Measurements from ENCODE around the gene CHD9.
A peak's percentile ranks its signal among the peaks of the same experiment; 100 is the strongest.
"Not testable (repeated sequence)": the region's sequence is repeated elsewhere in the genome, so short reads cannot be mapped to it uniquely, and the experiment has no call there.

Gene CHD9

GRCh38 chr16:53285236-53285635 lies 230.4 kb downstream of the CHD9 start:
- no peak for DNase-seq

GRCh38 chr16:53290520-53290919 lies 235.7 kb downstream of the CHD9 start:
- DNase-seq, result no peak

GRCh38 chr16:53291757-53292392 lies 237.1 kb downstream of the CHD9 start:
- no peak for DNase-seq

GRCh38 chr16:53297477-53297876 lies 242.7 kb downstream of the CHD9 start:
- no peak for DNase-seq

GRCh38 chr16:53304334-53304733 lies 249.5 kb downstream of the CHD9 start:
- no peak for DNase-seq

- no peak for DNase-seq
Measured at GRCh38 chr16:53305743-53306142, 251.0 kb downstream of the CHD9 start.

GRCh38 chr16:53309457-53309856 lies 254.7 kb downstream of the CHD9 start:
- peak; percentile 37 for DNase-seq

- DNase-seq, result no peak
Measured at GRCh38 chr16:53320992-53321391, 266.2 kb downstream of the CHD9 start.

GRCh38 chr16:53323924-53324323 lies 269.1 kb downstream of the CHD9 start:
- no peak for DNase-seq

- not testable (repeated sequence) for DNase-seq
Measured at GRCh38 chr16:53330991-53331390, 276.2 kb downstream of the CHD9 start.

GRCh38 chr16:53334581-53334980 lies 279.8 kb downstream of the CHD9 start:
- no peak for DNase-seq

- DNase-seq, result no peak
Measured at GRCh38 chr16:53337294-53337693, 282.5 kb downstream of the CHD9 start.

GRCh38 chr16:53341792-53342191 lies 287.0 kb downstream of the CHD9 start:
- DNase-seq, result no peak

GRCh38 chr16:53355064-53355463 lies 300.3 kb downstream of the CHD9 start:
- no peak for DNase-seq

GRCh38 chr16:53356478-53357207 lies 301.9 kb downstream of the CHD9 start:
- no peak for DNase-seq

- no peak for DNase-seq
Measured at GRCh38 chr16:53357208-53357586, 302.4 kb downstream of the CHD9 start.

- DNase-seq, result no peak
Measured at GRCh38 chr16:53357955-53358354, 303.2 kb downstream of the CHD9 start.

- no peak for DNase-seq
Measured at GRCh38 chr16:53358884-53359283, 304.1 kb downstream of the CHD9 start.

GRCh38 chr16:53369921-53370320 lies 315.1 kb downstream of the CHD9 start:
- DNase-seq, result peak; percentile 3

- DNase-seq, result no peak
Measured at GRCh38 chr16:53370827-53371226, 316.0 kb downstream of the CHD9 start.

- DNase-seq, result no peak
Measured at GRCh38 chr16:53372992-53373871, 318.4 kb downstream of the CHD9 start.

- no peak for DNase-seq
Measured at GRCh38 chr16:53374800-53375199, 320.0 kb downstream of the CHD9 start.

- no peak for DNase-seq
Measured at GRCh38 chr16:53378138-53378537, 323.3 kb downstream of the CHD9 start.

Measured in hematopoietic multipotent progenitor cell treated with erythropoietin and hydrocortisone succinate and interleukin-3 and kit ligand, for 8 days (in vitro differentiated cells).